ENCODE measurements around the gene FKBP1B. TPM values are rescaled to one million over a fixed set of nuclear protein-coding genes. Genes with fewer than 3 reads are reported as not detected.

Gene FKBP1B
- total RNA-seq, result 1 to 10 TPM; 3.6 to 8.7 (median 7.3) TPM

GRCh38 chr2:24049485-24050021 lies at the start of gene FKBP1B:
Gene FKBP1B (plus strand): TSS chr2:24049741. CDS start chr2:24049850, 109 bp downstream.
- TF ChIP-seq, protein P1, sequence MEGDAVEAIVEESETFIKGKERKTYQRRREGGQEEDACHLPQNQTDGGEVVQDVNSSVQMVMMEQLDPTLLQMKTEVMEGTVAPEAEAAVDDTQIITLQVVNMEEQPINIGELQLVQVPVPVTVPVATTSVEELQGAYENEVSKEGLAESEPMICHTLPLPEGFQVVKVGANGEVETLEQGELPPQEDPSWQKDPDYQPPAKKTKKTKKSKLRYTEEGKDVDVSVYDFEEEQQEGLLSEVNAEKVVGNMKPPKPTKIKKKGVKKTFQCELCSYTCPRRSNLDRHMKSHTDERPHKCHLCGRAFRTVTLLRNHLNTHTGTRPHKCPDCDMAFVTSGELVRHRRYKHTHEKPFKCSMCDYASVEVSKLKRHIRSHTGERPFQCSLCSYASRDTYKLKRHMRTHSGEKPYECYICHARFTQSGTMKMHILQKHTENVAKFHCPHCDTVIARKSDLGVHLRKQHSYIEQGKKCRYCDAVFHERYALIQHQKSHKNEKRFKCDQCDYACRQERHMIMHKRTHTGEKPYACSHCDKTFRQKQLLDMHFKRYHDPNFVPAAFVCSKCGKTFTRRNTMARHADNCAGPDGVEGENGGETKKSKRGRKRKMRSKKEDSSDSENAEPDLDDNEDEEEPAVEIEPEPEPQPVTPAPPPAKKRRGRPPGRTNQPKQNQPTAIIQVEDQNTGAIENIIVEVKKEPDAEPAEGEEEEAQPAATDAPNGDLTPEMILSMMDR (IDR thresholded peaks at IDR 0.05; ENCODE audit: low read depth), result no peak

DNA sequence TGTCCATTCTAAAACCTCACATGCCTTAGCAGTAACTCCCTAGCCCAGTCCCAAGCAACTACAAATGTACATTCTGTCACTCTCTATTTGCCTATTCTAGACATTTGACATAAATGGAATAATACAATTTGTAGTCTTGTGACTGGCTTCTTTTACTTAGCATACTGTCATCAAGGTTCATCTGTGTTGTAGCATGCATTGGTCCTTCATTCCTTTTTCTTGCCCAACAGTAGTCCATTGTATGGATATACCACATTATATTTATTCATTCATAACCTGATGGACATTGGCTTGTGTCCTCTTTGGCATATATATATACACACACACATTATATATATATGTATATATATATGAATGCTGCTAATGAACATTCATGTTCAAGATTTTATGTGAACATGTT lies 41.8 kb upstream of the FKBP1B start:
- TF ChIP-seq, protein P1 (IDR thresholded peaks at IDR 0.05; ENCODE audit: low read depth), result no peak

DNA sequence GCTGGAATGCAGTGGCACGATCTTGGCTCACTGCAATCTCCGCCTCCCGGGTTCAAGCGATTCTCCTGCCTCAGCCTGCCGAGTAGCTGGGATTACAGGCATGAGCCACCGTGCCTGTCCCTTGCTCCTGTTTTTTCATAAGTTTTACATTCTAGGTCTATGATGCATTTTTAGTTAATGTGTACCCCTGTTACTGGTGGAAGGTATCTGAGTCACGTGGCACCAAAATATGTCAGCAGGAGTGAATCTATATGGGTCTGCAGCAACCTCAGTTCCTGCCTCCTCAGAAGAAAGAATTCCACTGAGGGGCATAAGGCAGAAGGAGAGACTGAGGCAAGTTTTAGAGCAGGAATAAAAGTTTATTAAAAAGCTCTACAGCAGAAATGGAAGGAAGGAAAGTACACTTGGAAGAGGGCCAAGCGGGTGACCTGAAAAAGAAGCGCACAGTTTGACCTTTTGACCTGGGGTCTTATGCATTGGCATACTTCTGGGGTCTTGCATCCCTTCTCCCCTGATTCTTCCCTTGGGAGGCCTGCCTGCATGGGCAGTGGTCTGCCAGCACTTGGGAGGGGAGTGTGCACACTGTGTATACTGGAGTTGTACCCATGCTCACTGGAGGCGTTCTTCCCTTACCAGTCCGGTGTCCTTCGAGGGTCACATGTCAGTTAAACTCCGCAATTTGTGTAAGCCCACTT lies 40.7 kb upstream of the FKBP1B start:
- TF ChIP-seq, protein P1 (IDR thresholded peaks at IDR 0.05; ENCODE audit: low read depth), result no peak

- TF ChIP-seq, protein P1 (IDR thresholded peaks at IDR 0.05; ENCODE audit: low read depth), result no peak
Observed at GRCh38 chr2:24009367-24009679, 40.2 kb upstream of the FKBP1B start.

GRCh38 chr2:24009680-24010476 lies 39.7 kb upstream of the FKBP1B start, which contains the start of gene MFSD2B:
Gene MFSD2B (plus strand): TSS chr2:24010085. CDS start chr2:24010097, 12 bp downstream.
- TF ChIP-seq, protein P1 (IDR thresholded peaks at IDR 0.05; ENCODE audit: low read depth), result no peak

DNA sequence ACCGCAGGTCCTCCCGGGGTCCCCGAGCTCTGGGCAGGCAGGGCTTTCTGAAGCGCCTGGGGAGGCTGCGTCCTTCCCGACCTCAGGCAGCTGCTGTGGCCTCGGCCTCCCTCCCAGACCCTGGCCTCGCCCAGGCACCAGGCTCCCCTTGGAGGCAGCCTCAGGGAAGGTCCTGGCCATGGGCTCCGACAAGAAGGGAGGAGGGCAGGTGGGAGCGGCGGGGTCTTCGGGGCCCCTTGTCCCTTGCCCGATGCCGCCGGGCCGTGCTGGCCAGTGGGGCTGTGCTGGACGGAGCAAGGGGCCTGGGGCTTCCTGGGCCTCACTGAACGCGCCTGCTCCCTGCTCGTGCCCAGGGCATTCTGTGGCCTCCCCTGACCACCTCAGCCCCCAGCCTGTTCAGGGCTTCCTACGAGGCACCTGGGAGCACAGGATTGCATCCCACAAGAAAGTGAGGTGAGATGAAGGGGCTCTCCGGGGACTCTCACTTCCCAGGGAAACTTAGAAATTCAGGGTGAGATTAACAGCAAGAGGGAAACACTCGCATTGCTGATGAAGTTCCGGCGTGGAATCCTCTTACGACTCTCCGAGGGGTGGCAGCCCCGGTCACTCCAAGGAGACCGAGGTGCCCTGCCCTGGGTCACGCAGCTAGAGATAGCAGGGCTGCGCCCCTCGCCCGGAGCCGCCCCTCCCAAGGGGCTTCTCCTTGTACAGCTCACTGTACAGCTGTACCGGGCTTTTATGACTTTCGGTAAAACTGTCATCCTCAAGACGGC lies 38.9 kb upstream of the FKBP1B start:
- TF ChIP-seq, protein P1 (IDR thresholded peaks at IDR 0.05; ENCODE audit: low read depth), result no peak
